22Rv1 (cell line): ENCODE results near the gene PLCB1.

Source experiments
- CTCF ChIP-seq: fragments of 450-650 bp; IDR thresholded peaks from 2 replicates; pipeline ENCODE4 v1.5.1; 2017; ENCODE audit warnings: mild to moderate bottlenecking
- ZFX ChIP-seq: fragments of 450-650 bp; IDR thresholded peaks from 2 replicates; pipeline ENCODE4 v1.6.1; 2017; ENCODE audit warnings: antibody characterized with exemption, borderline replicate concordance

- TF ChIP-seq CTCF (no peak), ZFX (no peak)
These were observed 203.6 kb downstream of the PLCB1 start for GRCh38 chr20:8335495-8336195.
